NCI-H526 treated with DMSO at 0.1 percent for 48 hours (cell line): ENCODE results near the gene MAP3K21.

ENCODE experiments used
- DNase-seq: peaks from one replicate; lab custom pipeline; 2025; lab: John Stamatoyannopoulos, UW

Gene MAP3K21

GRCh38 chr1:233326811-233327650 lies 493 bp upstream of the MAP3K21 start:
- DNase-seq = peak; percentile 77

GRCh38 chr1:233328142-233328921 lies 808 bp downstream of the MAP3K21 start:
- no peak for DNase-seq

- DNase-seq = no peak
These were observed 4.4 kb downstream of the MAP3K21 start for GRCh38 chr1:233331676-233332519.

GRCh38 chr1:233333086-233333485 lies 5.6 kb downstream of the MAP3K21 start:
- no peak for DNase-seq

- no peak for DNase-seq
These were observed 6.6 kb downstream of the MAP3K21 start for GRCh38 chr1:233334092-233334491.

- no peak for DNase-seq
These were observed 9.3 kb downstream of the MAP3K21 start for GRCh38 chr1:233336554-233337456.

GRCh38 chr1:233337505-233337904 lies 10.0 kb downstream of the MAP3K21 start:
- no peak for DNase-seq

GRCh38 chr1:233338102-233338501 lies 10.6 kb downstream of the MAP3K21 start:
- no peak for DNase-seq

GRCh38 chr1:233340031-233340555 lies 12.6 kb downstream of the MAP3K21 start:
- DNase-seq = no peak

- DNase-seq = no peak
These were observed 13.5 kb downstream of the MAP3K21 start for GRCh38 chr1:233340966-233341516.

- no peak for DNase-seq
These were observed 14.6 kb downstream of the MAP3K21 start for GRCh38 chr1:233342086-233342485.

GRCh38 chr1:233343262-233343661 lies 15.7 kb downstream of the MAP3K21 start:
- DNase-seq = no peak

GRCh38 chr1:233347338-233347737 lies 19.8 kb downstream of the MAP3K21 start:
- DNase-seq = no peak

- DNase-seq = no peak
These were observed 21.6 kb downstream of the MAP3K21 start for GRCh38 chr1:233349137-233349536.

GRCh38 chr1:233354983-233355382 lies 27.5 kb downstream of the MAP3K21 start:
- no peak for DNase-seq

- no peak for DNase-seq
These were observed 28.5 kb downstream of the MAP3K21 start for GRCh38 chr1:233355841-233356704.

GRCh38 chr1:233356705-233356987 lies 29.1 kb downstream of the MAP3K21 start:
- DNase-seq = no peak

GRCh38 chr1:233357595-233358397 lies 30.3 kb downstream of the MAP3K21 start:
- DNase-seq = no peak

- no peak for DNase-seq
These were observed 31.9 kb downstream of the MAP3K21 start for GRCh38 chr1:233359431-233359830.
